Stimulated activated CD4-positive, alpha-beta T cell treated with anti-CD3 and anti-CD28 coated beads, Interleukin-1b, Interleukin-23, amount 100 ng/mL, for 48 hours (primary cell): ENCODE data around the gene CD84.
"Not testable (repeated sequence)": the region's sequence is repeated elsewhere in the genome, so short reads cannot be mapped to it uniquely, and the experiment has no call there.

Source experiments
- DNase-seq: peaks from one replicate; pipeline ENCODE4 v3.0.0-alpha.2; 2020

Gene CD84

DNA sequence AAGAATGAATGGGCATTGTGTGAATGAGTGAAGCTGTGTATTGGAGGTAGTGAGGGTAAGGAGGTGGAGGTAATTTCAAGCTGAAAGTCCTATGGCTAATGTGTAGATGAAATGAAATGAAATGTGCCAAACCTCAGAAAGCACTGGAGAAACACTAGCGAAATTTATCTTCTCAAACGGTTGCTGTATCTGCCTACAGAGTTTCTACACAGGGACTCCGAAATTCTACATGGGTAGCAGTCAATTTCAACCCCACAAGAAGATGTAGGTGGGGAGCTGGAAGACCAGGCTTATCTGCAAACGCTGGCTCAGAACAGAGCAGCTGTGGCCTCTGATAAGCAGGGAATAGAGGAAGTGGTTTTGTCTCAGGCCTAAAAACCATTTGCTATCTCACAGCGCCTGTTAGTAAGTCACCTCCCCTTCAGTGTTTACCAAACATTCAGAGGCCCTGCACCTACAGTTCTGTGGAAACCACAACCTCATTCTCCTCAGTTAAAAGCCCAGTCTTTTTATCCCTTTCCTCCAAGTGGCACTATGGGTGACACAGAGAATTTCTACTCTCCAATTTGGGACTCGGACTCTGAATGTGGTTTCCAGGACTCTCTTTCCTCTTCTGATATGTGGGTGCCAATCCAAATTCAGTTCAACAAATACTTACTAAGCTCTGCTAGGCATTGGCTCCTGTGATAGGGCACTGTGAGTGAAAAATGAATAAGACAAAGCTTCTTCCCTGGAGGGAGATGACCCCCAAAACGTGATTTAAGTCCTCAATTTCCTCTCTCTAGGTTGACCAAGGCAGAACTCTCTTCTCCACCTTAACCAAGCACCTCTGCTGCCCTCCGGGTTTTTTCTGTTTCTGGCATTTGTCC, 39.1 kb downstream of the CD84 start:
- DNase-seq: peak; percentile 40

DNA sequence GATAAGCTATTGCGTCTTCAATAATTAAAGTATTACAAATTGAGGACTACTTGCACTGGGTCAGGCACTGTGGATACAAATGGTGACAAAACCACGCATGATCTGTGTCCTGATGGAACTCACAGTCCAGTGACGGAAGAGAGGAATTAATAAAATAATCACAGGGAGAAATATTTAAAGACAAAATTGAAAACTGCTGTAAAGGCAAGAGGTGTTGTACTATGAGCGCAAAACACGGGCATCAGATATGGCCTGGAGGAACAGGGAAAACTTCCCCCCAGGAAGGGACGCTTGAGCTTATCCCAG, 39.7 kb downstream of the CD84 start:
- DNase-seq: no peak

GRCh38 chr1:160538985-160539651, 40.2 kb downstream of the CD84 start:
- no peak for DNase-seq

GRCh38 chr1:160537714-160538665, 41.3 kb downstream of the CD84 start:
- DNase-seq: no peak

GRCh38 chr1:160534823-160535605, 44.3 kb downstream of the CD84 start:
- no peak for DNase-seq

- DNase-seq: not testable (repeated sequence)
These were observed 46.8 kb downstream of the CD84 start for GRCh38 chr1:160532557-160532813.

- not testable (repeated sequence) for DNase-seq
These were observed 47.3 kb downstream of the CD84 start for GRCh38 chr1:160531809-160532556.

- DNase-seq: not testable (repeated sequence)
These were observed 49.8 kb downstream of the CD84 start for GRCh38 chr1:160529401-160529952.

DNA sequence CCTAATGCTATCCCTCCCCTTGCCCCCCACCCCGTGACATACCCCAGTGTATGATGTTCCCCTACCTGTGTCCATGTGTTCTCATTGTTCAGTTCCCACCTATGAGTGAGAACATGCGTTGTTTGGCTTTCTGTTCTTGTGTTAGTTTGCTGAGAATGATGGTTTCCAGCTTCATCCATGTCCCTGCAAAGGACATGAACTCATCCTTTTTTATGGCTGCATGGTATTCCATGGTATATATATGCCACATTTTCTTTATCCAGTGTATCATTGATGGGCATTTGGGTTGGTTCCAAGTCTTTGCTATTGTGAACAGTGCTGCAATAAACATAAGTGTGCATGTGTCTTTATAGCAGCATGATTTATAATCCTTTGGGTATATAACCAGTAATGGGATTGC, 55.5 kb downstream of the CD84 start:
- DNase-seq: not testable (repeated sequence)

GRCh38 chr1:160522622-160523345, 56.5 kb downstream of the CD84 start, which contains the start of gene SLAMF6:
Gene SLAMF6, minus strand, starts transcription at chr1:160523255. Its CDS starts 63 bp downstream, at chr1:160523192.
- DNase-seq: peak; percentile 59

GRCh38 chr1:160522136-160522535, 57.2 kb downstream of the CD84 start:
- DNase-seq: no peak

- DNase-seq: no peak
These were observed 57.7 kb downstream of the CD84 start for GRCh38 chr1:160521554-160521953.

GRCh38 chr1:160520999-160521398, 58.3 kb downstream of the CD84 start:
- DNase-seq: no peak

DNA sequence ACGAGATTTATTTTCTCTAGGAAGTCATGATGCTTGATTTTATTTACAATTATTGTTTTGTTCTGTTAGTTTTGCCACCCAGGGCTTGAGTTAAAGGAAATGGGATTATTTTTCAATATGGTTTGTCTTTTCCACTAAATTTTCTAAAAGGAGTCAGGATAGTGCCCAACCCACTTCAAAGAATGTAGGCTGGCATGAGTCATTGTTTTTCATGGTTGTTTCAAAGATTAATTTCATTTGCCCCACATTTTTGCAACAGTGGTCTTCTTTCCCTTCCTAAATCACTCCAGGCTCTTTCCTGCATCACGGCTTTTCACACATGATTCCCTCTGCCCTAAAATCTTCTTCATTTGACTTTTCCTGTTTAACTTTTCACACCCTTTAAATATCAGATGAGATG, 58.7 kb downstream of the CD84 start:
- no peak for DNase-seq

GRCh38 chr1:160519642-160520435, 59.5 kb downstream of the CD84 start:
- DNase-seq: peak; percentile 44

- DNase-seq: not testable (repeated sequence)
These were observed 61.8 kb downstream of the CD84 start for GRCh38 chr1:160517519-160517918.

- DNase-seq: not testable (repeated sequence)
These were observed 63.4 kb downstream of the CD84 start for GRCh38 chr1:160515908-160516307.

- no peak for DNase-seq
These were observed 74.6 kb downstream of the CD84 start for GRCh38 chr1:160504651-160505050.

DNA sequence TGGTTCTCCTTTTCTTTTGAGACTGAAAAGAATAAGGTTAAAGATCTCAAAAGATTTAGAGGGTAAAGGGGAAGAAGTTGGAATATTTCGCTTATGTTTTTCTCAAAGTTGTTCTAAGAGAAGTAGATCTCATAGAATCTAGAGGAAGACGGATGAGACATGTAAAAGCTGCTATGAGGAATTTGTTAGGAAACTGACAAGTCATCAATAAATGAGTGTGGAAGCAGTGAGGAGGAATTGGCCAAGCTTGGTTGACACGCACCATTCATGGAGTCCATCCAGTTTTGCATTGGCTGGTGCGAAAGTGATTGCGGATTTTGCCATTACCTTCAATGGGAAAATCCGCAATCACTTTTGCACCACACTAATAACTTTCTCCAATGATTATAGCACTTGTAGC, 76.2 kb downstream of the CD84 start:
- DNase-seq: no peak
